Measurements from ENCODE around the gene FADS6. TPM values are rescaled to one million over a fixed set of nuclear protein-coding genes. Genes with fewer than 3 reads are reported as not detected.
"Not testable (repeated sequence)": the region's sequence is repeated elsewhere in the genome, so short reads cannot be mapped to it uniquely, and the experiment has no call there.

The FADS6 gene
- total and polyA plus RNA-seq, 4 experiments from 2014 or later = not detected

- H3K27me3 Mint-ChIP-seq = peaks cover 22 to 36% of the 10 kb centered on the region in 2 donors
- CTCF ChIA-PET (ENCODE audit: partially characterized antibody) = no interaction called here
- POLR2A ChIA-PET (ENCODE audit: partially characterized antibody) = no interaction called here
These were observed 26.8 kb upstream of the FADS6 start for GRCh38 chr17:74920306-74920620.

DNA sequence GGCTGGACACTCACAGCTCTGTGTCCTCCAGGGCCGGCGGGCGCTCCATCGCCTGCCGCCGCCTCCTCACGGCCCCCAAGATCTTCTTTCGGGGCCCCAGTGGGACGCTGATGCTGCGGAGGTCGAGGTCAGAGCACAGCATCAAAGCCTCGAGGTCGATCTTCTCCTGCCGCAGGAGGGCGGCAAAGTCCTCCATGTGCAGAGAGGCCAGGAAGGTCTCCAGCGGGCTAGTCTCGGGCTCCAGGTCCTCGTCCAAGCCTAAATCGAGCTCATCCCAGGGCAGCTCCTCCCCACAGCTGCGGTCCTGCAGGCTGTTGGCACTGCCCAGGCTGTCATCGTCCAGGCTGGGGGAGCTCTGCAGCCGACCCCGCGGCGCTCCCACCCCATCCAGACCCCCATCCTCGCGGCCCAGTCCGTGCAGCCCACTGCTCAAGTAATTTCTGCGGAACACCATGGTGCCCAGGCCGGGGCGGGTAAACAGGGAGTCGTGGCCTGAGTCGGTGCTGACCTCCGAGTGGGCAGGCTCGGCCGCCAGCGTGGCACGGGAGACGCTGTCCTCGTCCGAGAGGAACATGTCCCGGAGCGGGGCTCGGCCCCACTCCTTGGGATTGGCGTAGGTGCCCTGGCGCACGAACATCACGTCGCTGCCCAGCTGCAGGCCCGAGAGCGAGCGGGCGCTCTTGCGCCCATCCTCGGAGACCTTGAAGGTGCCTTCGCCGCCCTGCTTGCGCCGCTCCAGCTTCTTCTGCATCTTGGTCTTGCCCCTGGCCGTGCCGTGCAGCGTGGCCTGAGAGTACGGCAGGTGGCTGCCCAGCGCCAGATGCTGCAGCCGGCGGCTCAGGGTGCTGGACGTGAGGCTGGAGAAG, 26.2 kb upstream of the FADS6 start:
- Mint-ChIP-seq H3K27me3 (peaks cover 17 to 30% of the 10 kb centered on the region in 2 donors), H3K9me3 (peaks cover 0 to 2% (median 0%) of the 10 kb centered on the region in 8 donors), H3K4me1 (peaks cover 1 to 16% (median 5%) of the 10 kb centered on the region in 4 donors), H3K4me3 (no peak overlapping the region), H3K36me3 (no peaks in the 10 kb centered on the region), H3K27ac (no peak overlapping the region)
- H3K27ac ChIP-seq (ENCODE audit: low read depth, low read length) = no peak overlapping the region
- ChIA-PET CTCF (ENCODE audit: partially characterized antibody) (interaction anchor here (0.6 to 1.7 kb wide), 3 partner anchors 39 to 170 kb away, joined by 3 to 6 read pairs (median 4); no protein-coding TSS in a partner anchor), POLR2A (ENCODE audit: partially characterized antibody) (no interaction called here)
- H3K4me3 ChIP-seq (ENCODE audit: low read length in 2 of 2) = no peak overlapping the region
- H3K4me1 ChIP-seq (ENCODE audit: insufficient read depth, low read length) = peaks cover 15% of the 10 kb centered on the region
- peaks cover 22% of the 10 kb centered on the region for H3K27me3 ChIP-seq (ENCODE audit: insufficient read depth, low read length)
- H3K9me3 ChIP-seq (ENCODE audit: control insufficient read depth in 1 of 2, low read length in 2 of 2) = no peaks in the 10 kb centered on the region
- DNase-seq = no peak
- no peaks in the 10 kb centered on the region for H3K36me3 ChIP-seq (ENCODE audit: insufficient read depth, low read length)
- intact Hi-C loops (cut with micrococcal nuclease) = no loop called here

More at GRCh38 chr17:74920306-74920620, 26.8 kb upstream of the FADS6 start:
- no peaks in the 10 kb centered on the region for H3K36me3 Mint-ChIP-seq
- Histone ChIP-seq H3K9me3 (ENCODE audit: control insufficient read depth in 1 of 2, low read length in 2 of 2) (no peaks in the 10 kb centered on the region), H3K4me3 (ENCODE audit: low read length in 2 of 2) (no peak overlapping the region), H3K27me3 (ENCODE audit: insufficient read depth, low read length) (peaks cover 27% of the 10 kb centered on the region), H3K4me1 (ENCODE audit: insufficient read depth, low read length) (peaks cover 18% of the 10 kb centered on the region), H3K27ac (ENCODE audit: low read depth, low read length) (no peak overlapping the region), H3K36me3 (ENCODE audit: insufficient read depth, low read length) (no peaks in the 10 kb centered on the region)
- H3K4me3 Mint-ChIP-seq = peak overlapping the region in 1 of 8 donors; percentile 15
- H3K9me3 Mint-ChIP-seq = no peaks in the 10 kb centered on the region
- no peak for DNase-seq
- peaks cover 1 to 17% (median 9%) of the 10 kb centered on the region in 4 donors for H3K4me1 Mint-ChIP-seq
- intact Hi-C loops (cut with micrococcal nuclease) = no loop called here
- no peak overlapping the region for H3K27ac Mint-ChIP-seq

DNA sequence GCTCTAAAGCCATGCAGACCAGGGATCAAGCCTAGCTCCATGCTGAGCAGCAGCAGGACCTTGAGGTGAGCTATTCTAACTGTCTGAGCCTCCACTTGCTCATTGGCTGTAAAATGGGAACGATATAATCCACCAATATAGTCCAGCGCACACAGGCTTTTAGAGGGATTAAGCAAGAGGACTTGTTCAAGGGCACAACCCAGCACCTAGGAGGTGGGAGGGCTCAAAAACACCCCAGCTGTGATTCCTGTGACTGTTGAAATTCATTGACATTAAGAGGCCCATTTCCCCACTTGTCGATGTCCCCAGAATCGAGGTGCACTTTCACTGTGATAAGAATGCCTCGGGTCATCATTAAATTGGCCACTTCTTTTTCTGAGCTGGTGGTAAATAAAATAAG, 25.5 kb upstream of the FADS6 start:
- H3K9me3 Mint-ChIP-seq = peaks cover 0 to 2% (median 0%) of the 10 kb centered on the region in 8 donors
- H3K27ac Mint-ChIP-seq = peak overlapping the region in 1 of 7 donors; percentile 52
- POLR2A ChIA-PET (ENCODE audit: partially characterized antibody) = no interaction called here
- Histone ChIP-seq H3K9me3 (ENCODE audit: control insufficient read depth in 1 of 2, low read length in 2 of 2) (no peaks in the 10 kb centered on the region), H3K27ac (ENCODE audit: low read depth, low read length) (no peak overlapping the region), H3K4me3 (ENCODE audit: low read length in 2 of 2) (no peak overlapping the region), H3K4me1 (ENCODE audit: insufficient read depth, low read length) (peaks cover 8% of the 10 kb centered on the region), H3K27me3 (ENCODE audit: insufficient read depth, low read length) (peaks cover 15% of the 10 kb centered on the region), H3K36me3 (ENCODE audit: insufficient read depth, low read length) (no peaks in the 10 kb centered on the region)
- DNase-seq = no peak
- intact Hi-C loops (cut with micrococcal nuclease) = no loop called here
- peaks cover 13 to 29% of the 10 kb centered on the region in 2 donors for H3K27me3 Mint-ChIP-seq
- no peak overlapping the region for H3K4me3 Mint-ChIP-seq
- H3K4me1 Mint-ChIP-seq = peaks cover 0 to 8% (median 3%) of the 10 kb centered on the region in 4 donors
- H3K36me3 Mint-ChIP-seq = no peaks in the 10 kb centered on the region
- CTCF ChIA-PET (ENCODE audit: partially characterized antibody) = interaction anchor here (1.5 to 1.7 kb wide), 2 partner anchors 39 to 42 kb away, joined by 4 to 6 read pairs; no protein-coding TSS in a partner anchor

- peaks cover 8% of the 10 kb centered on the region for H3K27me3 ChIP-seq (ENCODE audit: insufficient read depth, low read length)
- POLR2A ChIA-PET (ENCODE audit: partially characterized antibody) = no interaction called here
These were observed 24.0 kb upstream of the FADS6 start for GRCh38 chr17:74917430-74917829.

GRCh38 chr17:74916851-74917199, 23.4 kb upstream of the FADS6 start:
- Histone ChIP-seq H3K4me1 (ENCODE audit: insufficient read depth, low read length) (no peaks in the 10 kb centered on the region), H3K27ac (ENCODE audit: low read depth, low read length) (no peak overlapping the region), H3K36me3 (ENCODE audit: insufficient read depth, low read length) (no peaks in the 10 kb centered on the region), H3K4me3 (ENCODE audit: low read length in 2 of 2) (no peak overlapping the region), H3K27me3 (ENCODE audit: insufficient read depth, low read length) (peaks cover 7% of the 10 kb centered on the region), H3K9me3 (ENCODE audit: control insufficient read depth in 1 of 2, low read length in 2 of 2) (no peaks in the 10 kb centered on the region)
- Mint-ChIP-seq H3K4me1 (peaks cover 0 to 2% (median 0%) of the 10 kb centered on the region in 4 donors), H3K27me3 (peaks cover 7 to 21% of the 10 kb centered on the region in 2 donors), H3K27ac (no peak overlapping the region), H3K9me3 (peaks cover 0 to 2% (median 0%) of the 10 kb centered on the region in 8 donors), H3K36me3 (no peaks in the 10 kb centered on the region), H3K4me3 (no peak overlapping the region)
- CTCF ChIA-PET (ENCODE audit: partially characterized antibody) = no interaction called here
- intact Hi-C loops (cut with micrococcal nuclease) = no loop called here
- DNase-seq = no peak
- POLR2A ChIA-PET (ENCODE audit: partially characterized antibody) = no interaction called here

More at GRCh38 chr17:74917430-74917829, 24.0 kb upstream of the FADS6 start:
- Histone ChIP-seq H3K27ac (ENCODE audit: low read depth, low read length) (no peak overlapping the region), H3K4me3 (ENCODE audit: low read length in 2 of 2) (no peak overlapping the region), H3K36me3 (ENCODE audit: insufficient read depth, low read length) (no peaks in the 10 kb centered on the region), H3K4me1 (ENCODE audit: insufficient read depth, low read length) (no peaks in the 10 kb centered on the region), H3K9me3 (ENCODE audit: control insufficient read depth in 1 of 2, low read length in 2 of 2) (no peaks in the 10 kb centered on the region)
- peaks cover 0 to 2% (median 0%) of the 10 kb centered on the region in 8 donors for H3K9me3 Mint-ChIP-seq
- intact Hi-C loops (cut with micrococcal nuclease) = no loop called here
- no peak overlapping the region for H3K27ac Mint-ChIP-seq
- H3K36me3 Mint-ChIP-seq = no peaks in the 10 kb centered on the region
- no peak overlapping the region for H3K4me3 Mint-ChIP-seq
- DNase-seq = no peak
- peaks cover 8 to 24% of the 10 kb centered on the region in 2 donors for H3K27me3 Mint-ChIP-seq
- CTCF ChIA-PET (ENCODE audit: partially characterized antibody) = no interaction called here
- H3K4me1 Mint-ChIP-seq = peaks cover 0 to 2% (median under 1%) of the 10 kb centered on the region in 4 donors

DNA sequence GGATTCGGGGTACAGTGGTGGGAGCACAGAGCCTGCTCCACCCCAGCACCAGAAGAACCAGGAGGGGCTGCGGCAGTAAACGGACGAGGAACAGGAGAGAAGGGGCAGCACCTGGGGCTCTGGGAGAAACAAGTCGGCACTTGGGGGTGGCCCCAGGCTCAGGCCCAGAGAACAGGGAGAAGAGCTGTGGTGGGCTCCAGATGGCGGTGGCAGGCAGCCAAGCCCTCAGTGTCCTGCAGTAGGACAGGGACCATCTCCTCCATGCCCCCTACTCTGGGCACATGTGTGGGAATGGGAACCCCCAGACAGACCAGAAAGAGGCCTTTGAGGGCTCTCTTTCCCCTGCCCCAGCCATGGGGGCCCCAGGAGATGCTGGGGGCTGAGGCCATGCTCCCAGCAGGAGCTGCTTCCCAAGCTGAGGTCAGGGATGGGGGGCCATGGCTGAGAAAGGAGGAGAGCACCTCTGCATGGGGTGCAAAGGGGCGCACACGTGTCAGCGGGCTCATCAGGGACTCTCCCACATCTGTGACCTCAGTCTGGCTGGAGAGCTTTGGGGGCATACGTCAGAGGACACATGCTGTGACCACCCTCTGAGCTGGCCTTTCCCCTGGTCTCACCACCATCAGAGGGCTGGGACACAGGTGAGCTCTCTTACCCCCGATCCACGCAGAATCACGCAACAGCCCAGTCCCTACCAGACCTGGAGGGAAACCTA, 22.9 kb upstream of the FADS6 start:
- Mint-ChIP-seq H3K27ac (no peak overlapping the region), H3K36me3 (no peaks in the 10 kb centered on the region), H3K4me3 (no peak overlapping the region), H3K4me1 (peaks cover 0 to 2% (median 0%) of the 10 kb centered on the region in 4 donors), H3K27me3 (peaks cover 5 to 17% of the 10 kb centered on the region in 2 donors), H3K9me3 (peaks cover 0 to 2% (median 0%) of the 10 kb centered on the region in 8 donors)
- intact Hi-C loops (cut with micrococcal nuclease) = no loop called here
- ChIA-PET POLR2A (ENCODE audit: partially characterized antibody) (no interaction called here), CTCF (ENCODE audit: partially characterized antibody) (interaction anchor here (0.6 kb wide), 1 partner anchor 246 kb away, joined by 3 read pairs; no protein-coding TSS in a partner anchor)
- H3K36me3 ChIP-seq (ENCODE audit: insufficient read depth, low read length) = no peaks in the 10 kb centered on the region
- DNase-seq = no peak
- no peak overlapping the region for H3K27ac ChIP-seq (ENCODE audit: low read depth, low read length)
- peaks cover 1% of the 10 kb centered on the region for H3K27me3 ChIP-seq (ENCODE audit: insufficient read depth, low read length)
- no peaks in the 10 kb centered on the region for H3K4me1 ChIP-seq (ENCODE audit: insufficient read depth, low read length)
- no peaks in the 10 kb centered on the region for H3K9me3 ChIP-seq (ENCODE audit: control insufficient read depth in 1 of 2, low read length in 2 of 2)
- no peak overlapping the region for H3K4me3 ChIP-seq (ENCODE audit: low read length in 2 of 2)

DNA sequence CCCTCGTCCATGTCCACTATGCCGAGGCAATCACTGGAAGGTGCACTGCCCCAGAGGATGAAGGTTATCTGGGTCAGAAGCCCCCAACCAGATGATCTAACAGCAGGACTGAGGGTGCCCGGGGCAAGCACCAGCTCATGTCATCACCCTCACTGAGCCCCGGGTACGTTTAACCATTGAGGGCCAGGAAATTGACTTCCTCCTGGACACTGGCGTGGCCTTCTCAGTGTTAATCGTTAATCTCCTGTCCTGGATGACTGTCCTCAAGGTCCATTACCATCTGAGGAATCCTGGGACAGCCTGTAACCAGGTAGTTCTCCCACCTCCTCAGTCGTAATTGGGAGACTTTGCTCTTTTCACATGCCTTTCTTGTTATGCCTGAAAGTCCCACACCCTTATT, 18.0 kb upstream of the FADS6 start:
- CTCF ChIA-PET (ENCODE audit: partially characterized antibody); H3K27ac Mint-ChIP-seq; POLR2A ChIA-PET (ENCODE audit: partially characterized antibody): not testable (repeated sequence)

More for the DNA sequence above, 18.0 kb upstream of the FADS6 start:
- H3K4me1 Mint-ChIP-seq; H3K36me3 Mint-ChIP-seq; DNase-seq; H3K27ac ChIP-seq (ENCODE audit: low read depth, low read length); H3K9me3 Mint-ChIP-seq; H3K4me3 ChIP-seq (ENCODE audit: low read length in 2 of 2); intact Hi-C loops (cut with micrococcal nuclease); H3K4me1 ChIP-seq (ENCODE audit: insufficient read depth, low read length); H3K27me3 ChIP-seq (ENCODE audit: insufficient read depth, low read length); H3K36me3 ChIP-seq (ENCODE audit: insufficient read depth, low read length); H3K27me3 Mint-ChIP-seq; H3K4me3 Mint-ChIP-seq; H3K9me3 ChIP-seq (ENCODE audit: control insufficient read depth in 1 of 2, low read length in 2 of 2): not testable (repeated sequence)

Measured in CD4-positive, alpha-beta memory T cell (primary cell).